HAP-1 (cell line): Measurements from ENCODE around the gene ATE1.

ENCODE experiments used
- DNase-seq, 2 experiments: peaks; one replicate each; pipeline ENCODE4 v3.0.0-alpha.2; 2016 to 2020; ENCODE audit warnings: low spot score in 2 of 2
- H3K27me3 ChIP-seq: fragments of 250-450 bp; sonication (Bioruptor Pico); 2 replicates; pipeline ENCODE4 v1.5.1; 2020; ENCODE audit warnings: low read depth, mild to moderate bottlenecking, moderate library complexity
- H3K36me3 ChIP-seq: fragments of 250-450 bp; sonication (Bioruptor Pico); replicated peaks from 2 replicates; pipeline ENCODE4 v1.5.1; 2020; ENCODE audit warnings: mild to moderate bottlenecking
- H3K4me1 ChIP-seq: fragments of 250-450 bp; sonication (Bioruptor Pico); 2 replicates; pipeline ENCODE4 v1.5.1; 2020; ENCODE audit warnings: mild to moderate bottlenecking
- H3K4me3 ChIP-seq: fragments of 250-450 bp; sonication (Bioruptor Pico); 2 replicates; pipeline ENCODE4 v1.5.1; 2020; ENCODE audit warnings: mild to moderate bottlenecking, moderate library complexity
- H3K9me3 ChIP-seq: fragments of 250-450 bp; sonication (Bioruptor Pico); 2 replicates; pipeline ENCODE4 v1.5.1; 2020; ENCODE audit warnings: mild to moderate bottlenecking, moderate library complexity
- in situ Hi-C: fragments of 300-500 bp; cut with MboI; formaldehyde crosslinking; loops from 3 replicates; pipeline ENCODE4 v1.14.3; 2020; ENCODE audit warnings: low sequenced_read_pairs, inconsistent platforms, mixed read lengths

The ATE1 gene

DNA sequence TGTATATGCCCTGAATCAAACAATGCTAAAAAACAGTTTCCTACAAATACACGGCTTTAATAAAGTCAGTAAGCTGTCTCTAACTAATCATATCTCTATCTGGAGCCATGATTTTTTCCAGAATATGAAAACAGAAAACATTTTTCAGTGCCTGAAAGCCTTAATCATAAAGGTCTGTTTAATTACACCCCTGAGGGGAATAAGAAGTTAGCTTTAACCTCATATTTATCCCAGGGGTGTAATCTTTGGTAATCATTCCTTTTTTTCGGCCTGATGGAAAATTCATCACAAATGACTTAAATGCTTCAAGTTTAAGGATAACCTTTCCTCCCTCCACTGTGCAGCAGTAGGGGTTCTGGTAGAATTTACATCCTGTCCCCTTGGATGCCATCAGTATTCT lies 124.2 kb downstream of the ATE1 start:
- Histone ChIP-seq H3K36me3 (no peaks in the 10 kb centered on the region), H3K9me3 (no peaks in the 10 kb centered on the region), H3K4me3 (no peak overlapping the region), H3K4me1 (peaks cover 31% of the 10 kb centered on the region), H3K27me3 (no peaks in the 10 kb centered on the region)
- in situ Hi-C loops, result no loop called here
- no peak for DNase-seq

DNA sequence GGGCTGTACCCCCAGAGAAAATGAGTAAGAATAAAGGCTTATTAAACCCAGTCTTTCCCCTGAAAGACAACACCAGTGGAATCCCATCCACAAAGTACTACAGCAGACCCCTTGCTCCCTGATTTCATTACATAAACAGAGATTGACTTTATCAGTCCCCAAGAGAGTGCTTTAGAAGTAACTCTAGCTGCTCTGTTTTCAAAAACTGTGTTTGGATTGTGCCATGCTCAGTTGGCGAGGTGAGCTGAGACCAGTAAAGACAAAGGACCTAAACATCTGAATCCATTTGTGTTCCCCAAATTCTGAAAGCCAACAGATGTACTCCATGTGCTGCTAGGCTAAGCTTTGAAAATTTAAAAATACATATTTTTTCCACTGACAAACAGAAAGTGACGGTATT lies 127.0 kb downstream of the ATE1 start:
- no peak for DNase-seq
- H3K36me3 ChIP-seq, result no peaks in the 10 kb centered on the region
- H3K9me3 ChIP-seq, result no peaks in the 10 kb centered on the region
- H3K4me3 ChIP-seq, result no peak overlapping the region
- H3K4me1 ChIP-seq, result peaks cover 37% of the 10 kb centered on the region
- H3K27me3 ChIP-seq, result no peaks in the 10 kb centered on the region
- in situ Hi-C loops, result no loop called here

DNA sequence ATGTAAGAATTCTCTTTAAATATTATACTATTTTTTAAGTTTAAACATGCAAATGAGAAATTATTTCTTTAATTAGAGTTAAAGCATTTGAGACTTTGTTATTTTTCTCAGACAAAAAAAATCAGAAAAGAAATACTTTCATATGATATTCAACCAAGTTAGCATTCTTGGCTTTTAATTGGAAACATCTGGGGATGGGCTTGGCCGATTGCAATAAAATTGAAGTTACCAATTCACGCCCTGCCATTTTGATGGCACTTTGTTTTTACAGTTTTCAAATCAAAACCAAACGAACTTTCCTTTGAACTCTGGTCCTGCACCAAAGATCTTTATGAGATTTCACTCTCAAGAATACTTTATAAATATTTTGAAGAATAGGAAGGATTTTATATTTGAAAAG lies 127.7 kb downstream of the ATE1 start:
- in situ Hi-C loops, result no loop called here
- no peaks in the 10 kb centered on the region for H3K9me3 ChIP-seq
- peaks cover 37% of the 10 kb centered on the region for H3K4me1 ChIP-seq
- DNase-seq, result no peak
- H3K4me3 ChIP-seq, result no peak overlapping the region
- H3K36me3 ChIP-seq, result no peaks in the 10 kb centered on the region
- no peaks in the 10 kb centered on the region for H3K27me3 ChIP-seq

DNA sequence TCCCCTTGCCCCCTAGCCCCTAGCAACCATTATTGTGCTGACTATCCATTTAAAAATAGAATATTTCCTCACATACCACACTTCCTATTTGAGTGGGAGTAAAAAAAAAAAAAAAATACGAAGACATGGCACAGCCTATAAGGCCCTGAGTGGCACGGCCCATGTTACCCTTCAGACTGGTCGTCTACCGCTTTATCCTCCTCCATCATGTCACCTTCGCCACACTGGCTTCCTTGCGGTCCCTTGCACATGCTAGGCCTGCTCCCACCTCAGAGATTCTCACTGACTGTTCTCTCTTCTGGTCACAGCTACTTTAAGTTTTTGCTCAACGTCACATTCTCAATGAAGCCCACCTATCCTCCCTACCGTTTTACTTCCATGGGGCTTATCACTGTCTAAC lies 130.3 kb downstream of the ATE1 start:
- Histone ChIP-seq H3K4me3 (no peak overlapping the region), H3K36me3 (no peaks in the 10 kb centered on the region), H3K9me3 (no peaks in the 10 kb centered on the region), H3K27me3 (no peaks in the 10 kb centered on the region), H3K4me1 (peaks cover 37% of the 10 kb centered on the region)
- DNase-seq, result no peak
- in situ Hi-C loops, result no loop called here

DNA sequence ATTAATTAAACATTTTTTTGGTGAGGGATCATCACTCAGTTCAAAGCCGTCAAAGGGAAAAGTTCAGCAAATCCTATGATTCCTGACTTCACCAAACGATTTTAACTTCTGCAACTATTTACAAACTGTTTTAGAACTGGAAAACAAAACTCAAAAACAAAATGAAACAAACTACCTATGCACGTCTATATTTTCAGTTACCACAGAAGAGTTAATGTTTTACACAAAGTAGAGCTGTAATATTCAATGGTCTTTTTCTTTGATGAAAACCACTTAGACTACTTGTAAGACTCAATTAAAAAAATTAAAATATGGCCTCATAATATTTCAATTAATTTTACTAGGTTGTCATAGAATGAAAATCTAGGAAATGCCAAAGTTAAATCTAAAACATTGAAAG lies 131.5 kb downstream of the ATE1 start:
- in situ Hi-C loops, result no loop called here
- Histone ChIP-seq H3K4me3 (no peak overlapping the region), H3K27me3 (no peaks in the 10 kb centered on the region), H3K4me1 (peaks cover 31% of the 10 kb centered on the region), H3K36me3 (no peaks in the 10 kb centered on the region), H3K9me3 (no peaks in the 10 kb centered on the region)
- no peak for DNase-seq

DNA sequence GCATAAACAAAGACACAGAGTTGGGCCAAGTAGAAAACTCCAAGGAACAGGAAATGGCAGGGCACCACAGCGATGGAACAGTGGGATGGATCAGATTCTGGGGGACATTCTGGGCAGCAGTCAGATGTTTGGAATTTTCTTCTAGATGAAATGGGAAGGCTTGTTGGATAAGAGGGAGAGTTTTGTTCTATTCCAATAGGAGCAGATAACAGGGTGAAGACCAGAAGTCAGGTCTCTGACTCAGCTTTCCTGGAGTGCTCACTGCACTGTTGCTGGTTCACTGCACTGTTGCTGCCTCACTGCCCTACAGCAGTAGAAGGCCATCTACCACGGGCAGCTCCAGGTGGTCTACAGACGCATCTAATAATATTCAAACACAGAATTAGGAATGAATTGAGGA lies 135.6 kb downstream of the ATE1 start:
- H3K27me3 ChIP-seq, result no peaks in the 10 kb centered on the region
- peaks cover 3% of the 10 kb centered on the region for H3K4me1 ChIP-seq
- H3K36me3 ChIP-seq, result no peaks in the 10 kb centered on the region
- no peaks in the 10 kb centered on the region for H3K9me3 ChIP-seq
- in situ Hi-C loops, result no loop called here
- H3K4me3 ChIP-seq, result no peak overlapping the region
- DNase-seq, result no peak

DNA sequence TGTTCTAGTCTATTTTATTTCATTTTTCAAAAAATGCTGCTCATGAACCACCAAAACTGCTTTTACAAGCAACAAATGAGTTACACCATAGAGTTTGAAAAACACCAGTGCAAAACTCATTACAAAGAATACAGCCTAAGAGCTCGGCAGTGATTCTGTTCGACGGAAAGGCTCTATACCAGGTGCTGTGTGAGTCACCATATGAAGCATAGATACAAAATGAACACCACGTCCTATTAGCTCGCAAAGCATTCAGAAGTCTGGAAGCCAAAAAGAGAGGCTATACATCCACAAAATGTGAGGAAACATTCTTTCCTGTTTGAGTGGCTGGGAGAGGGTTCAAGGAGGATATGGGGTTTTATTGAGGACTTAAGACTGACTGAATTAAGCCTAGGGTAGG lies 136.1 kb downstream of the ATE1 start:
- Histone ChIP-seq H3K36me3 (no peaks in the 10 kb centered on the region), H3K4me1 (peaks cover 6% of the 10 kb centered on the region), H3K9me3 (no peaks in the 10 kb centered on the region), H3K4me3 (no peak overlapping the region), H3K27me3 (no peaks in the 10 kb centered on the region)
- in situ Hi-C loops, result no loop called here
- DNase-seq, result no peak

DNA sequence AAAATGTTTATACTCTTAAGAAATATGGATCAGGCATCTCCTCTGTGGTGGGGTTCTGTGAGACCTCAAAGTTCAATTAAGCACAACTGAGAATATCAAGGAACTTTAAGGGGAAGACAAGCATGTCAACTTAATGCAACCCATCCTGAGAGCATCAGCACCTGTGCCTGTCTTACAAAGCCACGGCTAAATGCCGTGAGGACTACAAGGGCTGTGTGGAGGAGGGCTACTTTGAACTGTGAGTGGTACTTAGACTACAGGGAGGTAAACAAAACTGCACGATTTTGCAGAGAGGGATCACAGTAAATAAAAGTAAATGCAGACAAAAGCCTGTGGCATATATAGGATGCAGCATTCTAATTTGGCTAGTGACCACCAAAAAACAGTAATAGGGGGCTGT lies 139.1 kb downstream of the ATE1 start:
- Histone ChIP-seq H3K4me3 (no peak overlapping the region), H3K36me3 (no peaks in the 10 kb centered on the region), H3K4me1 (peaks cover 6% of the 10 kb centered on the region), H3K9me3 (no peaks in the 10 kb centered on the region), H3K27me3 (no peaks in the 10 kb centered on the region)
- in situ Hi-C loops, result no loop called here
- DNase-seq, result no peak

DNA sequence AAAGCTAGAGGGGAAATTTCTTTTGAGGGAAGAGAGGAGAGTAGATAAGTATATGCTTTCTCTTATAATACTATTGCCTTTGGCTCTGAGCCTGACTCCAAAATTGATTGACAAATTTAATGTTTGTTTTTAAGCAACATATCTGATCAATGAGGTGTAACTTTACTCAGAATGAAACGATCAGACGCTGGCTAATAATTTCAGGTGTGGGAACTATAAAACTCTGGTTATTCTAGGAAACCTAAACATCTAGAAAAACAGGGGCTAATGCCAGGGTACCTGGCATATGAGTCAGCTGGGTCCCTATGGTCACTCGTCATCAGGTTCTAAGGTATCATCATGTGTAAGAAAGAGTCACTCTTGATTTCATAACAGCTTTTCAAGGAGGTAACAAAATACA lies 139.7 kb downstream of the ATE1 start:
- no peak overlapping the region for H3K4me3 ChIP-seq
- H3K27me3 ChIP-seq, result no peaks in the 10 kb centered on the region
- in situ Hi-C loops, result no loop called here
- peaks cover 6% of the 10 kb centered on the region for H3K4me1 ChIP-seq
- H3K9me3 ChIP-seq, result no peaks in the 10 kb centered on the region
- no peaks in the 10 kb centered on the region for H3K36me3 ChIP-seq
- DNase-seq, result no peak

DNA sequence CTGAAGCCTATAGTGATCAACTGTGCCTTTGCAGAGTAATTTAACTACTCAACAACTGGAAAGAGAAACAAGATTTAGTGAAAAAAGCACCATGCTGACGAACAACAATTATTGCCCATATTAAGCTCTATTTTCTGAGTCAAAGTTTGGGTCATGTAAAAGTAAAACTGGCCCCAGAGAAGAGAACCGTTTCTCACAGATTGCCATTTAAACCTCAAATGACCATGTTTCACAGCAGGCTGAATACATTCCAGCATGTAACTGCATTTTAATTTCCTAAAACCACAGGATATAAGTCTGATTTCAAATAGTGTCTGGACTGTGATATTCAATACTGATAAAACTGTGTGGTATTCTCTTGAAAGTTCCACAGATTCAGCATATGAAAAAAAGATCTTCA lies 140.7 kb downstream of the ATE1 start:
- H3K4me1 ChIP-seq, result peaks cover 6% of the 10 kb centered on the region
- no peaks in the 10 kb centered on the region for H3K36me3 ChIP-seq
- no peak overlapping the region for H3K4me3 ChIP-seq
- DNase-seq, result no peak
- no peaks in the 10 kb centered on the region for H3K9me3 ChIP-seq
- in situ Hi-C loops, result no loop called here
- H3K27me3 ChIP-seq, result no peaks in the 10 kb centered on the region

DNA sequence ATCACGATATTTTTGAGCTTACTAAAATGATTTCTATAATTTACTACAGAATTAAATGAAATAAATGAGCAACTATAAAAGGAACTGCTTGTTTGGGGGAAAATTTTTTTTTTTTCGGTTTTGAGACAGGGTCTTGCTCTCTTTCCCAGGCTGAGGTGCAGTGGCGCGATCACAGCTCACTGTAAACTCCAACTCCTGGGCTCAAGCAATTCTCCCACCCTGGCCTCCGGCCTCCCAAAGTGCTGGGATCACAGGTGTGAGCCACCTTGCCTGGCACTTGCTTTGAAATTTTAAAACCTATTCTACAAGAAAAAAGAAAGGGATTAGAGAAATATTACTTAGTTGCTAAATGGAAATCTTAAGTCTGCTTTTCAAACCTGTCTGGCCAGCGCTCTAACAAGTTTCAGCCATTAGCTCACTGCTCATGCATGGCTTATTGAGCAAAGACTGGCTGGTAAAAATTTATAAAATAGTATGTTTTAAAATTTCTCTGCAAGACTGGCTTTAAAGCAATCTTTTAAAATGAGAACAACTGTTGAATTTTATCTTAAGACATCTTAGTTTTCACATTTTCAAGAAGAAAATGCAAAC lies 144.0 kb downstream of the ATE1 start:
- no peak overlapping the region for H3K4me3 ChIP-seq
- H3K4me1 ChIP-seq, result peaks cover 6% of the 10 kb centered on the region
- in situ Hi-C loops, result no loop called here
- H3K9me3 ChIP-seq, result no peaks in the 10 kb centered on the region
- H3K27me3 ChIP-seq, result no peaks in the 10 kb centered on the region
- DNase-seq, result no peak
- no peaks in the 10 kb centered on the region for H3K36me3 ChIP-seq

DNA sequence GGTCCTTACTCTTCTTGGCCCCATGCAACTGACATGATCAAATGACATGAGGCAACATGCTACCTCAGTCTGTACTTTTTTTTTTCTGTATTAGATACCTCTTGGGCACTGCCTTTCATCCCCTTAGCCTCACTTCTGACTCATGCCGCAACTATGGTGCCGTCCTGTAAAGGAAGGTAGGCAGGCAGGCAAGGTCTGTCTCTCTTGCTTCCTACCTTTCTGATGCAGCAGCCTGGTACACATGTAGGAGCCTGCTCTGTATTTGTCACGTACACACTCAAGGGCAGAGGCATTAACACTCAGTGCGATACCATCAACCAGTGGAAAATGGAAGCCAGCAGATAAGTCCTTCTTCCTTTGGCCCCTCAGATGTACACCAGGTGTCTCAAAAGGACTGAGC lies 146.7 kb downstream of the ATE1 start:
- no peak overlapping the region for H3K4me3 ChIP-seq
- no peaks in the 10 kb centered on the region for H3K27me3 ChIP-seq
- in situ Hi-C loops, result no loop called here
- no peaks in the 10 kb centered on the region for H3K9me3 ChIP-seq
- H3K4me1 ChIP-seq, result peaks cover 5% of the 10 kb centered on the region; the same call in 1 of the 2 replicates
- no peak for DNase-seq
- no peaks in the 10 kb centered on the region for H3K36me3 ChIP-seq

DNA sequence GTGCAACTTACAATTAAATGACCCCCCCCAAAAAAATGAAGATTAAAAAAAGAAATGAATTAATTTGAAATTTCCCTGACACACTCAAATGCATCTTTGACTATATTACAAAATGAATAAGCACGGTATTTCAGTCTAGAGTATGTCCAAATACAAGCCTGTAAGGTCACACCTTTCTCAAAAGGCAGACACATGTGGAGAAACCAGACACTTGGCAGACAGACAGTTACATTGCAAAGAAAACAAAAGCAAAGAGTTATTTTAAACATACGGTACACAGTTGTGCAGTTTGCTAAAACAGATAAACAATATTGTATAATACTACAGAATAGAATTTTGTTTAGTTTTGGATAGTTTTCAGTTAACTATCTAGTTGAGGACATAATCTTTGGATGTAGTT lies 153.0 kb downstream of the ATE1 start:
- no peak overlapping the region for H3K4me3 ChIP-seq
- H3K4me1 ChIP-seq, result peaks cover 24% of the 10 kb centered on the region
- no peaks in the 10 kb centered on the region for H3K9me3 ChIP-seq
- in situ Hi-C loops, result no loop called here
- no peaks in the 10 kb centered on the region for H3K36me3 ChIP-seq
- no peaks in the 10 kb centered on the region for H3K27me3 ChIP-seq
- no peak for DNase-seq

DNA sequence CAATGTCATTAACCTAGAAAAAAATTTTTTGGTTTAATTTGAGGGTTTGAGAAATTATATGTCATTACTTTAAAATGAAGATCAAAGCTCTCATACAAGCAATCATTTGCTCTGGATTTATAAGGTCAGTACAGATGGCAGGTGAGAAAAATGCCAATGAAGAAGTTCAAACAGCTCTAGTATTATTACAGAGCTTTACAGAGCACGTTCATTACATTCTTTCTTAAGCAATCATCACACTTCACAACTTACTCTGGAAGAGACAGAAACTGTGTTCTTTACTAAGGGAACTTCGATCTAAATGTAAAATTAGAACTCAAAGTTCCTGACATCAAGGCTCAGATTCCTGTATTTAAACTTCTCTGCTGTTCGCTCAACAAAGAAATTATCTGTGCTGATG lies 153.4 kb downstream of the ATE1 start:
- no peak overlapping the region for H3K4me3 ChIP-seq
- in situ Hi-C loops, result no loop called here
- H3K27me3 ChIP-seq, result no peaks in the 10 kb centered on the region
- H3K4me1 ChIP-seq, result peaks cover 24% of the 10 kb centered on the region
- H3K36me3 ChIP-seq, result no peaks in the 10 kb centered on the region
- DNase-seq, result no peak
- no peaks in the 10 kb centered on the region for H3K9me3 ChIP-seq

DNA sequence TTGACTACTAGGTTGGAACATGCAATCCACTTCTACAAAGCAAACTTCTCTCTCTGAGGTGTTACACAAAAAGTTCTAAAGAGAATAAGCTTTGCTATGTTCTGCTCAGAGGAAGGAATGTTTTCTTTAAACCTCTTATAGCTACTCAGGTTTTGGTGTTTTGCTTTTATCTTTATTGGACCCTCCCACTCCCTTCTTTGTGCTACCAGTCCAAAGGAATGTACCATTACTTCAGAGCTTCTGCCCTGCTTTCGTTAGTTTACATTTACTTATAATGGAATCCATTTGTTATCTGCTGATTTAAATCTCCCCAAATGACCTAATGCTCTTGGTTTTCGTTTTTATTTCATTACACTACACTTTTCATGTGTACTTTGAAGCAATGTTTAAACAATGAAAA lies 154.9 kb downstream of the ATE1 start:
- no peaks in the 10 kb centered on the region for H3K27me3 ChIP-seq
- H3K36me3 ChIP-seq, result no peaks in the 10 kb centered on the region
- H3K4me1 ChIP-seq, result peaks cover 20% of the 10 kb centered on the region
- peaks cover under 1% of the 10 kb centered on the region; the same call in 1 of the 2 replicates for H3K9me3 ChIP-seq
- H3K4me3 ChIP-seq, result no peak overlapping the region
- in situ Hi-C loops, result no loop called here
- peak in 1 of 2 experiments; percentile 65 for DNase-seq
